ENCODE measurements around the gene ZNF74.

ZNF74 gene

DNA sequence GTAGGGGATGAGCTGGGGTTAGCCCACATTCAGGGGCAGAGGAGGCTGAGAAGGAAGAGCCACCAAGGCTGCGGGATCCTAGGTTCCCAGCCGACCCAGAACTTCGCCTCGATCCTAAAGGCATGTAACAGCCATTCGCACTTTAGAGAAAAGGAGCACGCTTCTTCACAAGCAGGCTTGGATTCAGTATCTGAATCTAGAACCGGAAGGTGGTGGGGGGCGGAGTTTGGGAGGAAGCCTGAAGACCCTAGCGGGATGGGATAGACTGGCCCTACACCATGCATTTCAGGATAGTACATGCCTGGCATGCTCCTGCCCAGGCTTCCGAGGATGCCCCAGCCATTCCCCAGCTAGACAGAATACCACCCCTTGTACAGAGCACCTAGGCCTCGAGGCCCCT is 39.2 kb downstream of the ZNF74 start:
- no peak for DNase-seq (ENCODE audit: low read depth)

DNA sequence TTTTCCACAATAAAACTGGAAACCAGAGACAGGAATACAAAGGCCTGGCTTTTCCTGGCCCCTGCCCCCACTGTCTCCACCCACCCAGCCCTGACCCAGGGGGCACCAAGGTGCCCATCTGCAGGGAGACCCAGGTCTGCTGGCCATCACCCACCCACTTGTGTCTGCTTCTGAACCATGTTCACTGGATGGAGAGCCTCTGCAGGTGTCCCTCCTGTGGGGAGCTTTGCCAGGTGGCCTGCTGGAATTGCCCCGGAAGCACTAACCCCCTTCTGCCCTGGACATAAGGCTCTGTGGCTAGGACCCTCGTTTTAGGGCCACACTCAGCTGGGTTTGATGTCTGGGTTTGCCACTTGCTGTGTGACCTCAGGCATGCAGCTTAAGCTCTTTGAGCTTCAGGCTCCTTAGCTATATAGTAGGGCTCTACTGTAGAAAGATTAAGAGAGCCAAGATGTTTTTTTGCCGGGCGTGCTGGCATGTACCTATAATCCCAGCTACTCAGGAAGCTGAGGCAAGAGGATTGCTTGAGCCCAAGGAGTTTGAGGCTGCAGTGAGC is 39.8 kb downstream of the ZNF74 start:
- no peak for DNase-seq (ENCODE audit: low read depth)

DNA sequence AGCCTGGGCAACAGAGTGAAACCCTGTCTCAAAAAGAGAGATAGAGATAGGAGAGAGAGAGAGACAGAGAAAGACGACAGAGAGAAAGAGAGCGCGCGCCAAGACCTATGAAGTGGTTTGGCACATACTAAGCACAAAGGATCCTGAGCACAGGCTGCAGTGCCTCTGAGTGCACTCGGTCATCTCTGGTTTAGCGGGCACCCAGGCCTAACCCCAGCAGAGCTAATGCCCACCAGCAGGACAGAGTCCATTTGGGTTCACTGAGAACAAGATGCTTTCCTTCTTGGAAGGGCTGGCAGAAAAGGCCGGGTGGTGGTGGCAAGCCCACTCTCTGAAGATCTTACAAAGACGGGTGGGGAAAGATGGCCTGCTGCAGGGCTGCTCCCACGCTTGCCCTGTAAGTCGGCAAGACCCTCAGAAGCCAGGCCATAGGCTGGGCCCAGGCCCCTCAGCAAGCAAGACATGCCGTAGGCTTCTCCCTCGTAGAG is 40.4 kb downstream of the ZNF74 start:
- DNase-seq (ENCODE audit: low read depth): no peak

DNA sequence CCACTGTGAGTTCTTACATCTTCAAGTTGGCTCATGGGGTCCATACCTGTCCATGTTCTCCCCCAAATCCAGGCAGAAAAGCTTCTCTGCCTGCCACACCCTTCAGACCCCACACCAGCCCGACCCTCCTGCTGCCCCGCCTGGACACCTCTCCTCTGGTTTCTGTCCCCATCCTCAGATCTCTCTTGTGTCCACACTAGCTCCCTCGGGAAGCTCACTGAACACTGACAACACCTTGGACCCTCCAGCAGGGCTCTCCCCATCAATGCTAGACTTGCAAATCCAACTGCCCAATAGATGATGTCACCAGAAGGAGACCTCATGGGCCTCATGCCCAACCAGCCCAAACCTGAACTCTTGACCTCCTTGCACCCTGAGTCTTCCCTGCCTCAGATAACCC is 40.8 kb downstream of the ZNF74 start:
- no peak for DNase-seq (ENCODE audit: low read depth)

DNA sequence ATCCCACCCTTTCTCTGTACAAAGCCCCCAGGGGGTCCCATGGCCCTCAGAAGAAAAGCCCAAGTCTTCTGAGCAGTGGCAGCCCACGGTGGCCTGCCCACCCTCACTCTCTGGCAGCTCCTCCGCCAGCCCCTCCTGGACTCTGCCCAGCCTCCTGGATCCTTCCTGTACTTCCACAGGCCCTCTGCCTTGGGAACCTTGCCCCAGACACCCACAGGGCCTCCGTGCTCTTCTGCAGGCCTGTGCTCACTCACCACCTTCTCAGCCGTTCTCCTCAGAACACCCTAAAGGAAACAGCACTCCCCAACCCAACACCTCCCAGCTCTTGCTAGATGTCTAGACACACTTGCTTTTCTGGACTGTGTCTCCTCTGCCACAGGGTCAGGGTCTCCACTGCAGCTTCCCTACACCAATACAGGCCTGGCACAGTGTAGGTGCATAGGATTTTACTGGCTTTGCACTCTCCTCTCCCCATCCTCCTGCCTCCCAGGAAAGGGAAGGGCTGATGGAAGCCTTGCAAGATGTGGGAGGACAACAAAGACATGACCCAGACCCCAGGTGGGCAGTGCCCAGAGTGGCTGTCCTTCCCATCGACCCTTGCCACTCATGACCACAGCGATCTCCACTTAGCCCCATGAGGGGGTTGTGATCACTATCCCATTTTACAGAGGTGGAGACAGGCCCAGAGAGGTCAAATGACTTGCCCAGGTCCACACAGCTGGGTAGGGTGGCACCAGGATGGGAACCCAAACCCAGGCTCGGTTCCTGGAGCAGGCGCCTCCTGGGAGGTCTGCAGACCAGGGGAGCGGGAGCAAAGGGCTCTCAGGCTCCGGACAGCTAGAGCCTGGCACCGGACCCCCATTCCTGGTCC is 41.7 kb downstream of the ZNF74 start:
- no peak for DNase-seq (ENCODE audit: low read depth)

DNA sequence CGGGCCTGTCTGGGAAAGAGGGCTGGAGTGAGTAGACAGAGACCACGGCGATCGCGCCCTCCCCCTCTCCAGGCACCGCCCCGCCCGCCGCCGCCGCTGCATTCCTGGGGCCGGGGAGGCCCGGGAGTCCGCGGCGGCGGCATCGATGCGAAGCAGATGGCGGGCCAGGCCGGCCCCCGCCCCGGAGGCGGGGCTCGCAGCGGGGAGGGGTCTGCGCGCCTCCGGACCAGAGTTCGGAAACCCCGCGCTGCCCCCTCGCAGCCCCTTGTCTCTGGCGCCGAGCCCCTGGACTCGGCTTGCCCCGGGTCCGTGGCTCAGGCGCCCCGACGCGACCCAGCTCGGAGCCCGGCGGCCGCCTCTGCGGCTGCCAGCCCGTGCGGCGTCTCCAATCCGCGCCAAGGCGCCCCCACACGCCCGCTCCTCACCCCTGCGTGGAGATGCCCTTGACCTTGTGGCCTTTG is 42.4 kb downstream of the ZNF74 start:
- DNase-seq (ENCODE audit: low read depth): no peak

DNA sequence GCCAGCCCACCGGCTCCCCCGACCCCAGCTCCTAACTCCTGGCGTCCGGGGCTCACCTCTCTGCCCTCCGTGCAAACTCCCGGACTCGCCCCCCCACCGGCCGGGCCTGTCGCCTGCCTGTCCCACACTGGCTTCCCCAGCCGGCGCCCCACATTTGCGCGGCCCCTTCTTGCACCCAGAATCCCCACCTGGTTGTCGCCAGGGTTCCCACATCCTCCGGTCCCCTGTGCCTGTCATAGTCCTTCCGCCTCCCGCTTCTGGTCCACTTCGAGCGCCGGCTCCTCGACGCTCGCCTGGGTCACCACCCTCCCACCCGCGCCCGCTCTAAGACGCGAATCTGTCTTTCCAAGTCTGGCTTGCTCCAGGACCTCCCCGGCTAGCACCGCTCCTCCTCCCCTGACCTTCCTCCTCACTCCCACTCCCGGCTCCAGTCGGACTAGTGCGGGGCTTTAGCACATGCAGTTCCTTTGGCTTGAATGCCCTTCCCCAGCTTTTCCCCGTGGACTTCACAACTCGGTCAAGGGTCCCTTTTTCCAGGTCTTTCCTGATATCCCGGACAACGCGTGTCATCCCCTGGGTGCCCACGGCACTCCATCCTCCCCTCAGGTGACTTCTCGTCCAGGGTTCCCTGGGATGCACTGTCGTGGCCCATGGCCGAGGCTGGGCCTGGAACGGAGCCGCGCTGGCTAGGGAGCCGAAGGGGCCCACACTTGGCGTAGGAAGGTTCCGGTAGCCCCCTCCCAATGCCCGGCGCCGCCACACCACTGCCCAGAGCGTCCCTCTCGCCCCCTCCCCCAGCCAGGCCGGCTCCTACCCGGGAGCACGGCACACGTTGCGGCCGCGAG is 43.0 kb downstream of the ZNF74 start:
- no peak for DNase-seq (ENCODE audit: low read depth)

DNA sequence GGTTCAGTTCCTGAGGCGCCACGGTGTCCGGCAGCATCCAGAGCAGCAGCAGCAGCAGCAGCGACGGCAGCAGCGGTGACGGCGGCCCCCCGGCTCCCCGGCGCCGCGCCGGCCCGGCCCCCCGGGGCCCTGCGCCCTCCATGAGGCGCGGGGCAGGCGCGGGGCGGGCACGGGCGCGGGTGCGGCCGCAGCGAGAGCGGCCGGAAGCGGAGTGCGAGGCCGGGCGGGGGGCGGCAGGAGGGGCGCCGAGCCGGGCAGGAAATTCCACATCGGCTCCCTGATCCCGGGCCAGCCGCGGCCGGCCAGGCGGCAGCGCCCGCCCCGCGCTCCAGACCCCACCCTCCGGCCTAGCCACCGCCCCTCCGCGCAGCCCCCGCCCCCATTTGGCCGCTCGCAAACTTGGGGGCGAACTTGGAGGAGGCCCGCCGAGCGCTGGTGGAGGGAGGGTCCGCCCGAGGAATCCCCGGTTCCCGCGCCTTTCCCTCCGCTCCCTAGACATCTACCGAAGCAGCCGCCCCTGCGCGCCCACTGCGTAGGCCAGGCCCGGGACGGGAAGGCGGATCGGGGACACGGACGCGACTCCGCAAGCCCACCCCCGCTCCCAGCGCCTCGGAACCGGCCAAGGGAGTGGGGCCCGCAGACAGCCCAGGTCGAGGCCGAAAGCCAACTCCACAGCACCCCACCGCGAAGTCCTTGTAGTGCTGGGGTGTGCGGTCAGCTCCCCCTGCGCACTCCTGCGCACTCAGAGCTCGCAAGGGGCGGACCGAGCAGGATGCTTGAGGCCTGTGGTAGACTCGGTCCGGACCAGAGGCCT is 43.9 kb downstream of the ZNF74 start, which contains the start of gene SCARF2:
Gene SCARF2, minus strand, starts transcription at position 213 of the 814 bp plus-strand sequence. Its CDS starts 71 bp downstream, at position 142.
- DNase-seq (ENCODE audit: low read depth): no peak

DNA sequence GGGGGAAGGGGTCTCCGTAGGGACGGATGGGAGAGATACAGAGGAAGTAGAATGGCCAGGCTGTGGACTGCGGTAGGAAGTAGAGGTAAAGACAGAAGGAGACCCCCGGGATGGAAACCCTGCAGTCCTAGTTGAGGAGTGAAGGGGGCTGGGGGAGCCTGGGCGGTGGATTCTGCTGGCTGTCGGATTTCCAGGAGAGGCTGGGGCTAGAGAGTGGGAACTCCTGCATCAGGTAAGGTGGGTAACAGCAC is 44.4 kb downstream of the ZNF74 start:
- no peak for DNase-seq (ENCODE audit: low read depth)

DNA sequence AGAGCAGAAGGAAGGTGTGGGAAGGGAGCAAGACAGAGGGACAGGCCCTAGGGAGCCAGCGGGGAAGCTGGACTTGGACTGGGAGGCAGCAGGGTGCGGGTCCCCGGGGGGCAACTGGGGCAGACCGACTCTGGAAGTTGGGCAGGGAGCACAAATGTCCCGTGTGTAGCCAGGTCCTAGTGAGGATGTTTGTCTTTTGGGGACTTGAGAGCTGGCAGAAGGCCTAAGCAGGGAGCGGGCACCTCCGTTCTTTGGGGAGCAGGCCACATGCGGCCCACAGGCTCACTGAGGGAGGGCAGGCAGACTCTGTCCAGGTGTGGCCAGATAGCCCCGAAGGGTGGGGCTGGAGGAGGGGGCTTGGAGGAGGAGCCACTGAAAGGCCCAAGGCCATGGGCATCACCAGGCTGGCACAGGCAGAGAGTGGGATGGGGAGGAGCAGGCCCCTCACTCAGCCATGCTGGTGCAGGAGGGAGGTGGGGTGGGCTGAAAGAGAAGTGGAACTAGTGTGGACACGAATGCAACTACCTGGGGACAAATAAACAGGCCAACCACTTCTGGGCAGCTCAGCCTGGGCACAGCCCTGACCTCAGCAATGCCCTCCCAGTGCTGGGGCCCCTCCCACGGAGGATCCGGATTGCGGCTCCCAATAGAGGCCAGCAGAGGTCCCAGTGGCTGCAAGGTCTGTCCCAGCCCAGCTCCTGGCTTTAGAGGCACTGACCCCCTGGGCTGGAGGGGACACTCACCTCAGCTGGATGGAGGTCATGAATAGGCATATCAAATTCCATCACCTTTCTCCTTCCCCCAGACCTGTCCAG is 44.9 kb downstream of the ZNF74 start:
- no peak for DNase-seq (ENCODE audit: low read depth)

DNA sequence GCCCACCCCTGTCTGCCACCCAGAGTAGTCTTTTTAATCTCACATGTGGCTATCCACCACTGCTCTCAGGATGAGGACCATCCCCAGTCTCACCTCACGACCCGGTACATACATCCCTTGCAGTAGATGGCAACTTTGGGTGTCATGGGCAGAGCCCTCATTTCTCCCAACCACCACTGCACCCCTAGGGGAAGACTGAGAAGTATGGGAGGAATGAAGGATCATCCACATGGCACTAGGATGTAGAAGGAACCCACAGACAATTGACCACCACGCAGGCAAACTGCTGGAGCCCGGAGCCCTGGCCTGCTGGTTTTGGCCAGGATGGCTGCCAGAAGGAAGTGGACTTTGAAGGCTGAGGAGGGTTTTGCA is 45.6 kb downstream of the ZNF74 start:
- no peak for DNase-seq (ENCODE audit: low read depth)

DNA sequence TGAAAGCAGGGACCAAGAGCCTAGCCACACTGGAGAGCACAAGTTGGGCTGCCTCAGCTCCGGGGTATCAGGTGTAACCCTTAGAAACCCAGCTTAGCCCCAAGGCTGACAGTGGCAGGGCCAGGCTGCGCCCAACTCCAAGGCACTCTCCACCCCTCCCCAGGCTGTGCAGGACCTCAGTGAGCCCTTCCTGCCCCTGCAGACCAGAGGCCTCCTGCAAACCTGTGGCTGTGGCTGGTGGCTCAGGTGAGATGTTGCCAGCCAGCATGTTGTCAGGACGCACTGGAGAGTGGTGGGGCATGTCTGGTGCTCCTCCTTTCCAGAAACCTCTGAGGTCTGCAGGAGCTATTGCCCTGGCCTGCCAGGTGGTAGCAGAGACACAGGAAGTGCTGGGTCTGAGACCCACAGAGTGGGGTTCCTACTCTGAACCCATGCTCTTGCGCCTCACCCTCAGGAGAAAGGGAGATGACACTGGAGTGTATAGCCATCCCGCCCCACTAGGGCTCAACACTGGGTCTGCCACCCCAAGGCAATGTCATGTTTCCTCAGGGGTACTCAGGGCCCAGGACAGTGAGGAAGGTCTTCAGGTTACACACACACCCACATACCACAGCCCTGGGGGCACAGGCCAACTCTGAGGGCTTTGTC is 46.1 kb downstream of the ZNF74 start:
- DNase-seq (ENCODE audit: low read depth): no peak

DNA sequence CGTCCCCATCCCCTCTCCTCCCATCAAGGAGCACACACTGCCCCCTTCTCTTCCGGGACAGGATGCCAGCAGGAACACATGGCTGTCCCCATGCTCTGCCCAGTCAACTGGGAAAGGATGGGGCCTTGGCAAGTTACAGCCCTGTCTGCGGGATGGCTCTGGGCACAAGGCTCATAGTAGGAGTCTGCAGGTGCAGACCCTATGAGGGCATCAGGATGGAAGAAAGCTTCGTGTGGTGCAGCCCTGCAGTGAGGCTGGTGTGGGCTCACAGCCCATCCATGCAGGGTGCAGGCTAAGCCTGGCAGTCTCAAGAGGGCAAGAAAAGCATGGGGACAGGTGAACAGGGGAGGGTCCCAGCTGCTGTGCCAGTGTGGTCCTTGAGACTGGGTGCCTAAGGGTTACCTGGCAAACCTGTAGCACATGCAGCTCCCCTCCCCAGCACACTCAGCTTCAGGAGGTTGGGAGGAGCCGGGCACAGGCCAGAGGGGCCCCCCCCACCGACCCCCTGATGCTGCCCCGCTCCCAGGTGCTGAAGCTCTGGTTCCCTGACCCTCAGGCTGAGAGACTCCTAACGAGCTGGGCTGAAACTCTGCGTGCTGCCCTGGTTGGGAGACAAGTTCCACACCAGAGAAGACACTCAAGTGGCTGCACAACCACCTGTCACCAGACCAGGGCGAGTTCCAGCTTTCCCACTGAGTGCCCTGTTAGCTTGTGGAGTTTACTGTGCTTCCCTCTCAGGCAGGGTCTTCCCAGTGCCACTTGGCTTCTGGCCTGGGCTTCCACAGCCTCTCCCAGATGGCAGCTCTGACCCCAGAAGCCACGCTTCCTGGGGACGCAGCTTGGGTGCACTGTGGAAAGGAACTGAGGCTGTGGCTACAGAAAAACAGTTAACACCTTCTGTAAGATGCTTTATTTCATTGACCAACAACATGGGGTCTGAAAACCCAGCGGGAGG is 47.0 kb downstream of the ZNF74 start:
- DNase-seq (ENCODE audit: low read depth): no peak

DNA sequence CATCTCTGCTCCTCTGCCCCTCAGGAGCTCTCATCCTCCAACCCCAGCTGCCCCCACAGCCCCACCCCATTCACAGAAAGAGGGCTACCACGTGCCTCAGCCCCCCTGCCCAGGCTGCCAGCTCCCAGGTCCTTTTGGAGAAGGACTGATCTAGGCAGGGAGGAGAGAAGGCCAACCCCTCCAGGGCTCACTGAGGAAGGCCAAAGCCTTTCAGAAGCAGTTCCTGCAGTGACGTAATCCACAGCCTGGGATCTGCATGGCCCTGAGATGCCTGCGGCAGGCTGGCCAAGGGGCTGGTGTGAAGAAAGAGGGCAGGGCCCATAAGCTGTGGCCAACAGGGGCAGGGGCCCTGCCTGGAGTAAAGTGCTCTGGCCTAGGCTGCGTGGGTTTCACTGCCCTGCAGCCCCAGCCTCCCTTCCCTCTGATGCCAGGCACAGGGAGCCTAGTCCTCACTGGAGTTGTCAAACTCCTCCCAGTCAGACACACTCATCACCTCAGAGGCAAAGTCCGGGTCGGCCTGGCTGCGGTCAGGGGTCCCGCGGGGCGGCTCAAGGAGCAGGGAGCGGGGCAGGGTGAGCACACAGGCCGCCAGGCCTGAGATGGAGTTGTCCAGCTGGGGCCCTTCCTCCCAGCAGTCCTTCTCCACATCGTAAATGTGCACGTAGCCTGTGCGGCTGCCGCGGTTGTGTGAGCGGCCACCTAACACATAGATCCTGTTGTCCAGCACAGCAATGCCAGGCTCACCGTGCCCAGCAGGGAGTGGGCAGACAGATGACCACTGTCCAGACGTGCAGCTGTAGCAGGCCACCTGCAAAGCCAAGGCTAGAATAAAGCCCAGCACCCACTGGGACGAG is 47.9 kb downstream of the ZNF74 start:
- DNase-seq (ENCODE audit: low read depth): no peak

DNA sequence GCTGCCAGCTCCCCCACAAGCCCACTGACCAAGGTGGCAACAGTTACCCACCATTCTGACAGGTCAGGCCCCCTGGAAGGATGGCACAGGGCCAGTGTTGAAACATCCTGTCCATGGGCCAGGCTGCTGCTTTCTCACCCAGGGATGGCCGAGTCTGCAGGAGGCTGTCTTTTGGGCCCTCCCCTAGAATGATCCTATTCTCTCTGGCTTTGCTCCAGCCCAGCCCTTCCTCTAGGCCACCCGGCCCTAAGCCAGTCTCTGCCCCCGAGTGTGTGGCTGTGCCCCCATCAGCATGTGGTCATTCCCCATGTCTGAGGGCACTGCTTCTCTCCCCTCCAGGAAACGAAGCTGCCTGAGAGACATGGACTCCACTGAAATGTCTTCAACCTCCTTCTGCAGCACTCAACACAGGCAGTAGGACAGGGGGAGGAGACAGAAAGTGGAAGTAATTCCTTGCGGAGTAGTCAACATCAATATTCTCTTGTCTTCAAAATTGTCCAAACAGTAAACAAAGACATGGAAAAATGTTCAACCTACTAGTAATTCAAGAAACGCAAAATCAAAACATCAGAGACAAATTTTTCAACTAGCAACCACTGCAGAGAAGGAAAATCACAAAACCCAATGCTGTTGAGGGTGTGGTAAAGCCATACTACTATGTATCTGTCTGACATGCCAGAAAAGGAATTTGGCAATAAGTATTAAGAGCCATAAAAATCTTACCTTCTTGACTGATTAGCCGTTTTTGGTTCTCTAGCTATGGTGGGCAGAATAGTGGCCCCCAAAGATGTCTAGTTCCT is 48.7 kb downstream of the ZNF74 start:
- DNase-seq (ENCODE audit: low read depth): no peak

DNA sequence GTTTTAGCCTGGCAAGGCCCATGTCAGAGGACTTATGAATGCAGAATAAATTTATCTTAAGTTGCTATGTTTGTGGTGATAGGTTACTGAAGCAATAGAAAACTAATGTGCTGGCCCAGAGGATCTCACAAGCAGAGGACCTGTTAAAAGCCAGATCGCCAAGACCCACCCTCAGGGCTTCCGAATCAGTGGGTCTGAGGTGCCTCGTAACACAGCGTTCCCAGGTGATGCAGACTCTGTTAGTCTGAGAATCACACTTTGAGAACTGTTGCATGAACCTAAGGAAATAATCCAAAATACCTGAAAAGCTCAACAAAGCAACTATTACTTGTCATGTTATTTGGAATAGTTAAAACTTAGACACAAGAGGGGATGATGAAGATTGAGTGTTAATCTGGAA is 50.4 kb downstream of the ZNF74 start:
- no peak for DNase-seq (ENCODE audit: low read depth)

DNA sequence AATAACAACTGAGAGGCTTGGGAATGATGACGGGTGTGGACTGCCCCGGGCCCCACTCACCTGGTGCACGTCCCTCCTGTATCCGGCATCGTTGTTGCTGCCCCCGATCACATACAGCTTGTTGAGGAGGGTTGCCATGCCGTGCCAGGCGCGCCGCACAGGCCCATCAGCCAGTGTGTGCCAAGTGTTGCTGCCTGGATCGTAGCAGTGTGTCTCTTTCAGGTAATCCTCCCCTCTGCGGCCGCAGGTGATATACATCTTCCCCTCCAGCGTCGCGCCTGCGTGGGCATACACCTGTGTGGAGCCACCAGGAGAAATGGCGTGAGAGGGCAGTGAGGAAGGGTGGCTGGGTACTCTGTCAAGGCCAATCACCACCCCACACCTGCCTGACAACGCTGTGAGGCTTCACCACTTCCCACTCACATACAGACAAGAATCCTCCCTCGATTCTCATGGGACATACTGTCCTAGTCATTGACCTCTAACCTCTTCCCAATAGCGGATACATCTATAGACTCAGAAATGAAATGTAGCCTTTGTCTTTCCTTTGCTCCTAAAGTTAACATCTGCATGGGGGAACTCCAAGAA is 52.5 kb downstream of the ZNF74 start:
- DNase-seq (ENCODE audit: low read depth): no peak
